ENCODE data around the gene TMEM91.

TMEM91 gene

GRCh38 chr19:41356984-41357739, 19.2 kb upstream of the TMEM91 start:
- no peak overlapping the region for H3K4me3 ChIP-seq (ENCODE audit: low read depth, low read length)
- TF ChIP-seq POLR2A (IDR thresholded peaks at IDR 0.05; ENCODE audit: extremely low read depth, insufficient read length) (no peak), CTCF (IDR thresholded peaks at IDR 0.05; ENCODE audit: low read depth, low read length) (no peak), MYC (IDR thresholded peaks at IDR 0.05; ENCODE audit: low read depth, low read length) (no peak), MAX (IDR thresholded peaks at IDR 0.05; ENCODE audit: low read depth, low read length) (no peak)
- no peak for DNase-seq (ENCODE audit: low read depth)

- no peak overlapping the region for H3K4me3 ChIP-seq (ENCODE audit: low read depth, low read length)
- no peak for DNase-seq (ENCODE audit: low read depth)
- TF ChIP-seq MYC (IDR thresholded peaks at IDR 0.05; ENCODE audit: low read depth, low read length) (no peak), MAX (IDR thresholded peaks at IDR 0.05; ENCODE audit: low read depth, low read length) (no peak)
These were observed 18.6 kb upstream of the TMEM91 start for GRCh38 chr19:41357746-41358145.

- H3K4me3 ChIP-seq (ENCODE audit: low read depth, low read length), result no peak overlapping the region
- TF ChIP-seq POLR2A (IDR thresholded peaks at IDR 0.05; ENCODE audit: extremely low read depth, insufficient read length) (no peak), CTCF (IDR thresholded peaks at IDR 0.05; ENCODE audit: low read depth, low read length) (no peak), MAX (IDR thresholded peaks at IDR 0.05; ENCODE audit: low read depth, low read length) (no peak), MYC (IDR thresholded peaks at IDR 0.05; ENCODE audit: low read depth, low read length) (no peak)
- no peak for DNase-seq (ENCODE audit: low read depth)
These were observed 16.6 kb upstream of the TMEM91 start for GRCh38 chr19:41359741-41360140.

- no peak for DNase-seq (ENCODE audit: low read depth)
- H3K4me3 ChIP-seq (ENCODE audit: low read depth, low read length), result no peak overlapping the region
- TF ChIP-seq MAX (IDR thresholded peaks at IDR 0.05; ENCODE audit: low read depth, low read length), result no peak
These were observed 14.0 kb upstream of the TMEM91 start for GRCh38 chr19:41362143-41362847.

GRCh38 chr19:41363371-41363752, 13.0 kb upstream of the TMEM91 start:
- DNase-seq (ENCODE audit: low read depth), result no peak
- no peak for TF ChIP-seq POLR2A (IDR thresholded peaks at IDR 0.05; ENCODE audit: extremely low read depth, insufficient read length)
- no peak for TF ChIP-seq MYC (IDR thresholded peaks at IDR 0.05; ENCODE audit: low read depth, low read length)
- TF ChIP-seq CTCF (IDR thresholded peaks at IDR 0.05; ENCODE audit: low read depth, low read length), result no peak
- TF ChIP-seq MAX (IDR thresholded peaks at IDR 0.05; ENCODE audit: low read depth, low read length), result no peak
- H3K4me3 ChIP-seq (ENCODE audit: low read depth, low read length), result peak overlapping the region; percentile 86

- DNase-seq (ENCODE audit: low read depth), result peak; percentile 94
- TF ChIP-seq MAX (IDR thresholded peaks at IDR 0.05; ENCODE audit: low read depth, low read length), result peak; percentile 72
- TF ChIP-seq POLR2A (IDR thresholded peaks at IDR 0.05; ENCODE audit: extremely low read depth, insufficient read length), result peak; percentile 63
- TF ChIP-seq CTCF (IDR thresholded peaks at IDR 0.05; ENCODE audit: low read depth, low read length), result no peak
- TF ChIP-seq MYC (IDR thresholded peaks at IDR 0.05; ENCODE audit: low read depth, low read length), result peak; percentile 21; the same call in 1 of the 2 replicates
- H3K4me3 ChIP-seq (ENCODE audit: low read depth, low read length), result peak within 1 kb of the TSS; percentile 86
These were observed 12.4 kb upstream of the TMEM91 start, which contains the start of gene B9D2 for GRCh38 chr19:41363753-41364523. B9D2 (minus strand) TSS chr19:41364149; CDS start chr19:41363519, 630 bp downstream.
